A673 (cell line): Measurements from ENCODE around the gene BTBD16. TPM values are rescaled to one million over a fixed set of nuclear protein-coding genes. Genes with fewer than 3 reads are reported as not detected.

Source experiments
- BruUV-seq: library from RNA; stranded (reverse); fragments of 400-500 nt; replicated peaks from 2 replicates; lab custom pipeline; 2021; lab: Mats Ljungman, UMichigan
- CTCF ChIA-PET: fragments of 300-600 bp; sonication (Branson Sonifier 250); formaldehyde crosslinking; loops from one replicate; lab custom pipeline; 2022; ENCODE audit warnings: antibody characterized with exemption; lab: Charles Lee
- POLR2A ChIA-PET: fragments of 300-600 bp; sonication (Branson Sonifier 250); formaldehyde crosslinking; loops from one replicate; lab custom pipeline; 2022; ENCODE audit warnings: antibody characterized with exemption; ENCODE audit not compliant: low non-redundant PET; lab: Charles Lee
- DNase-seq: peaks from one replicate; pipeline ENCODE4 v3.0.0-alpha.2; 2015; ENCODE audit warnings: low spot score
- H3K27ac ChIP-seq: fragments of 200-600 bp; sonication (generic); 2 replicates; pipeline ENCODE4 v1.5.1; 2016; ENCODE audit warnings: mixed run types, low read depth, mild to moderate bottlenecking, mixed read lengths, antibody characterized with exemption, low read length; ENCODE audit not compliant: poor library complexity, severe bottlenecking
- H3K27me3 ChIP-seq: fragments of 200-600 bp; sonication (generic); replicated peaks from 2 replicates; pipeline ENCODE4 v1.6.1; 2017; ENCODE audit warnings: mixed run types, low read depth, mild to moderate bottlenecking, mixed read lengths, antibody characterized with exemption, low read length; ENCODE audit not compliant: insufficient read depth, poor library complexity
- H3K36me3 ChIP-seq: fragments of 200-600 bp; sonication (generic); 2 replicates; pipeline ENCODE4 v1.6.1; 2016; ENCODE audit warnings: mixed run types, mild to moderate bottlenecking, mixed read lengths, antibody characterized with exemption, low read length; ENCODE audit not compliant: insufficient read depth, poor library complexity, severe bottlenecking
- H3K4me1 ChIP-seq: fragments of 200-600 bp; sonication (generic); 2 replicates; pipeline ENCODE4 v1.6.1; 2017; ENCODE audit warnings: mixed run types, mild to moderate bottlenecking, mixed read lengths, antibody characterized with exemption, low read length; ENCODE audit not compliant: insufficient read depth, poor library complexity, severe bottlenecking
- H3K4me3 ChIP-seq: fragments of 200-600 bp; sonication (generic); 2 replicates; pipeline ENCODE4 v1.5.1; 2016; ENCODE audit warnings: low read depth, mixed run types, mild to moderate bottlenecking, mixed read lengths, low read length; ENCODE audit not compliant: poor library complexity, severe bottlenecking
- H3K9me3 ChIP-seq: fragments of 200-600 bp; sonication (generic); 2 replicates; pipeline ENCODE4 v1.6.1; 2016; ENCODE audit warnings: mixed run types, low read depth, mild to moderate bottlenecking, mixed read lengths, antibody characterized with exemption, low read length; ENCODE audit not compliant: poor library complexity, severe bottlenecking
- CTCF ChIP-seq: fragments of 300-800, 200-600 bp; sonication (generic); conservative IDR thresholded peaks from 2 replicates; pipeline ENCODE4 v1.5.1; 2017; ENCODE audit warnings: low read depth, mild to moderate bottlenecking, antibody characterized with exemption, low read length, moderate library complexity, mixed read lengths
- EZH2 ChIP-seq: fragments of 200-600 bp; sonication (generic); IDR thresholded peaks from 2 replicates; pipeline ENCODE4 v1.6.1; 2017; ENCODE audit warnings: borderline replicate concordance, low read depth, mild to moderate bottlenecking, mixed read lengths, antibody characterized with exemption, low read length; ENCODE audit not compliant: poor library complexity, severe bottlenecking
- intact Hi-C: fragments of 100-400 bp; cut with micrococcal nuclease; formaldehyde crosslinking; loops from one replicate; pipeline ENCODE4 v1.10.0; 2022; ENCODE audit not compliant: unreplicated experiment
- total RNA-seq: library from RNA; stranded (reverse); gene quantifications from 2 replicates; pipeline ENCODE4 v1.2.3, GENCODE V29; 2021

BTBD16 gene
- total RNA-seq, 1 experiment from 2014 or later: not detected

DNA sequence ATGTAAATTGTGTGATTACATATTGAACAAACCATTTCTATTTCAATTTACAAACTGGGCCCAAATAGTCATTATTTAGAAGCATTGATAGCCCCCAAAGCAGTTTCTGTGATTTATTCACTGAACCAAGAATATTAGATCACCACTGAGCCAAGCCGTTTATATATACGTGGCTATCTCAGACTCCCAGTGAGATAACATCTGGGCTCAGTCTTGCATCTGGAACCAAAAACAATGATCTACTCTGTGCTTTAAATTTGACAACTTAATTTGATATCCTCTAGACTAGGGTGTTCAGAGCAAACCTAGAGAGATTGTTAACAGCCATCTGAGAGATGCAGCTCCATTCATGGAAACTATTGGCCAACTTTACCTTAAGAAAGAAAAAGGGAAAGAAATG, 41.4 kb upstream of the BTBD16 start:
- no TSS peak for BruUV-seq
- POLR2A ChIA-PET: no interaction called here
- H3K36me3 ChIP-seq: no peaks in the 10 kb centered on the region

DNA sequence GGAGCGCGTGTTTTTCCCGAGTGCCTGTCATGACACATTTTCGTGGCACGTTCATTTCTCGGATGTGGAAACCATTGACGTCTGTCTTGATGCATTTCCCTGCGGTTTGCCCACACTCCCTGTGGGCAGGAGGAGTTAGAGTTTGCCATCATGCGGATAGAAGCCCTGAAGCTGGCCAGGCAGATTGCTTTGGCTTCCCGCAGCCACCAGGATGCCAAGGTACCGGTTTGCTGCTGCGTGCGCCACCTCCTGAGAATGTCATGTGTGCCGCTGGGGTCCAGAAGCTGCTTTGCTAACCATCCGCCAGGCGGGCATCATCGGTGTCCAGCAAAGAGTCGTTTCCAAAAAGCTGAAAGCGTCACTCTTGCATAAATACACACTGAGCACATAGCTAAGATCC, 40.9 kb upstream of the BTBD16 start:
- H3K27me3 ChIP-seq: peaks cover 2% of the 10 kb centered on the region
- no peaks in the 10 kb centered on the region for H3K4me1 ChIP-seq
- intact Hi-C loops: no loop called here
- no TSS peak for BruUV-seq
- H3K4me3 ChIP-seq: no peak overlapping the region
- TF ChIP-seq CTCF (no peak), EZH2 (no peak)
- H3K36me3 ChIP-seq: no peaks in the 10 kb centered on the region
- no peaks in the 10 kb centered on the region for H3K9me3 ChIP-seq
- ChIA-PET POLR2A (interaction anchor here (0.6 kb wide), 1 partner anchor 22 kb away, joined by 9 read pairs; no protein-coding TSS in a partner anchor), CTCF (no interaction called here)
- DNase-seq: no peak
- no peak overlapping the region for H3K27ac ChIP-seq

More for the DNA sequence above, 41.4 kb upstream of the BTBD16 start:
- no peak for DNase-seq
- TF ChIP-seq CTCF (no peak), EZH2 (no peak)
- Histone ChIP-seq H3K4me3 (no peak overlapping the region), H3K4me1 (no peaks in the 10 kb centered on the region), H3K9me3 (no peaks in the 10 kb centered on the region), H3K27me3 (peaks cover 8% of the 10 kb centered on the region), H3K27ac (no peak overlapping the region)
- intact Hi-C loops: no loop called here
- CTCF ChIA-PET: no interaction called here

DNA sequence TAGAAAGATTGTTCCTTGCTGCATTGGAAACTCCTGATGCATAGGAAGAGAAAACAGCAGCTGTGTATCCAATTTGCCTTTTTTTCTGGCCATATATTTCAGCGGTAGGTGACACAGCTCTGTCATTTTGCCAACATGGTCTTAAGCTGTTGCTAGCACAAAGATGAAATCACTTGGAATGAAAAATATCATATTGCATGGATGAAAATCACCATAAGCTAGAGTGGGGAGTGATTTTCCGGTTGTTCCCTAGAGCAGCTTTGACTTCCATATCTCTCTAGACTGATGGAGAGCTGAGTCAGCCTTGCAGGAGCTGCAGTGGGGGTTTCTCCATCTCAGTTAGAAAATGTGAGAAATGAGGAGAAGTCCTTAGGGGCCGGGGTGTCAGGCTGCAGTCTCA, 38.3 kb upstream of the BTBD16 start:
- H3K4me3 ChIP-seq: no peak overlapping the region
- no peak overlapping the region for H3K27ac ChIP-seq
- DNase-seq: no peak
- TF ChIP-seq CTCF: no peak
- POLR2A ChIA-PET: no interaction called here
- H3K4me1 ChIP-seq: no peaks in the 10 kb centered on the region
- no TSS peak for BruUV-seq
- H3K9me3 ChIP-seq: no peaks in the 10 kb centered on the region
- CTCF ChIA-PET: no interaction called here
- H3K36me3 ChIP-seq: no peaks in the 10 kb centered on the region
- no peaks in the 10 kb centered on the region for H3K27me3 ChIP-seq
- intact Hi-C loops: no loop called here
